ENCODE results near the gene LNX1.

GRCh38 chr4:53551958-53552357 lies 39.3 kb downstream of the LNX1 start:
- TF ChIP-seq, protein P1, sequence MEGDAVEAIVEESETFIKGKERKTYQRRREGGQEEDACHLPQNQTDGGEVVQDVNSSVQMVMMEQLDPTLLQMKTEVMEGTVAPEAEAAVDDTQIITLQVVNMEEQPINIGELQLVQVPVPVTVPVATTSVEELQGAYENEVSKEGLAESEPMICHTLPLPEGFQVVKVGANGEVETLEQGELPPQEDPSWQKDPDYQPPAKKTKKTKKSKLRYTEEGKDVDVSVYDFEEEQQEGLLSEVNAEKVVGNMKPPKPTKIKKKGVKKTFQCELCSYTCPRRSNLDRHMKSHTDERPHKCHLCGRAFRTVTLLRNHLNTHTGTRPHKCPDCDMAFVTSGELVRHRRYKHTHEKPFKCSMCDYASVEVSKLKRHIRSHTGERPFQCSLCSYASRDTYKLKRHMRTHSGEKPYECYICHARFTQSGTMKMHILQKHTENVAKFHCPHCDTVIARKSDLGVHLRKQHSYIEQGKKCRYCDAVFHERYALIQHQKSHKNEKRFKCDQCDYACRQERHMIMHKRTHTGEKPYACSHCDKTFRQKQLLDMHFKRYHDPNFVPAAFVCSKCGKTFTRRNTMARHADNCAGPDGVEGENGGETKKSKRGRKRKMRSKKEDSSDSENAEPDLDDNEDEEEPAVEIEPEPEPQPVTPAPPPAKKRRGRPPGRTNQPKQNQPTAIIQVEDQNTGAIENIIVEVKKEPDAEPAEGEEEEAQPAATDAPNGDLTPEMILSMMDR (conservative IDR thresholded peaks at IDR 0.05), result no peak
- TF ChIP-seq ZFX (IDR thresholded peaks at IDR 0.05), result no peak

Data from C4-2B (cell line).